Activated CD4-positive, alpha-beta T cell treated with anti-CD3 and anti-CD28 coated beads, Interleukin-2, amount 50 U/mL, for 16 hours (primary cell): ENCODE results near the gene CDH4.

Experiments
- DNase-seq: peaks from one replicate; pipeline ENCODE4 v3.0.0-alpha.2; 2020

CDH4 gene

GRCh38 chr20:61801428-61801827, 549.4 kb downstream of the CDH4 start:
- no peak for DNase-seq

GRCh38 chr20:61801857-61802442, 549.9 kb downstream of the CDH4 start:
- no peak for DNase-seq

DNA sequence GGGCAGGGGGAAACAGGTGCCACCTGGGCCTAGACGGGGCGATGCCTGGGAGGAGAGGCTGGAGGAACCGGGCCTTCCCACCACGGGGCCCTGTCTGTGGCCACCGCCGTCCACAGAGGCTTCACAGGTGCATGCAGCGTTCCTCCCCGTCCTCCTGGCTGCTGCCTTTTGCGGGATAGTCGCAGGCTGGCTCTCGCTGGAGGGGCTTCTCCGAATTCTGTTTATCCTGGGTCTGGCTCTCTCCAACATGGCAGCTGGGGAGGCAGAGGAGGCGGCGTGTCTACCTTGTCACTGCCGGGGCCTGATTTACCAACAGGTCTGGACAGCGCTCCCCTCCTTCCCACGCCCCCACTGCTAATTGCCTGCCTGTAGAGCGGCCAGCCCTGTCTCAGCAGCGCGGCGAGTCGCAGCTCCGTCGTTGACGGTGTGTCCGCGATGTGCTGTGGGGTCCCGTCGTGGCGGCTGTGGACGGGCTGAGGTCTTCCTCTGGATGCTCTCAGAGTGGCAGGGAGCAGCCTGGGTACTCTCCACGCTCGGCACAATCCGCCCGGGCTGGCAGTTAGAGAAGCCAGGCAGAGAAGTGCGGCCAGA, 550.8 kb downstream of the CDH4 start:
- no peak for DNase-seq

DNA sequence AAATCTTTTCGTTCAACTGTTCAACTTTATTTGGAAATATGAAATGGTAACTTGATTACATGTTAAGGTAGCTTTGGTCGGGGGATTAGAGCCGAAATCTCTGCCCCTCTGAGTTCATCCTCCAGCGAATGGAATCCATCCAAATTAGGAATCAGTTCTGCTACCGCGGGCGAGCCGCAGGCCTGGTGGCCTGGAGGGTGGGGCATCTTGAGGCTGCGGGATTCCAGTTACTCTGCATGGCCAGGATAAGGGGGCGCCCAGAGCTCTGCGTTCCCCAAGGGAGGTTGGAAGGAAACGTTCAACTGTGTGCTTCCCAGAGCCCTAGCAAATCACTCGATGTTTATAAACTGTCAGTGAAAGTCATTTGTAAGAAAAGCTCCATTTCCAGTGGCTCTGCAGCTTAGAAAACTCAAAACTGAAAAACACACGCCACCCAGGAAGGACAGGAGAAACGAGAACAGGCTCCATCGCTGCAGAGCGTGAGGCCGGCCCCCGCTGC, 551.4 kb downstream of the CDH4 start:
- no peak for DNase-seq

- peak; percentile 3 for DNase-seq
These were observed 552.1 kb downstream of the CDH4 start for GRCh38 chr20:61803915-61804751.

- no peak for DNase-seq
These were observed 552.8 kb downstream of the CDH4 start for GRCh38 chr20:61804752-61805295.

GRCh38 chr20:61805365-61805764, 553.3 kb downstream of the CDH4 start:
- DNase-seq, result no peak

DNA sequence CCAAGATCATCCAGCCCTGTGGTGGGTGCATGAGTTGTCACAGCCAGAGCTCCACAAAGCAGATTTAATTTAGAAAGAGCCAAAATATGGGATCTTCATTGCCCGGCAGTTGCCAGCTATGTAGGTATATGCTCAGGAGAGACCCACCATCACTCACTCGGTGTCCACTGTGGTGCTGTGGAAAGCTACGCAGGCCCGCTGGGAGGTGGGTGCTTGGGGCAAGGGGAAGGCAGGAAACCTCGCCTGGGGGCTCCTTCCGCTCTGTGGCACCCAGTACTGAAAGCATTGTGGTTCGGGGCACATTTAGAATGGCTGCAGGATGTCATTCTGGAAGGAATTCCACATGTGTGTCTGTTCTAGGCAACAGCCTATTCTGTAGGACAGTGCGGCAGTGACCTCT, 553.7 kb downstream of the CDH4 start:
- no peak for DNase-seq

- no peak for DNase-seq
These were observed 554.3 kb downstream of the CDH4 start for GRCh38 chr20:61806314-61806713.

- no peak for DNase-seq
These were observed 554.9 kb downstream of the CDH4 start for GRCh38 chr20:61806995-61807394.

- DNase-seq, result no peak
These were observed 555.6 kb downstream of the CDH4 start for GRCh38 chr20:61807471-61808160.

- DNase-seq, result no peak
These were observed 556.4 kb downstream of the CDH4 start for GRCh38 chr20:61808447-61808846.

DNA sequence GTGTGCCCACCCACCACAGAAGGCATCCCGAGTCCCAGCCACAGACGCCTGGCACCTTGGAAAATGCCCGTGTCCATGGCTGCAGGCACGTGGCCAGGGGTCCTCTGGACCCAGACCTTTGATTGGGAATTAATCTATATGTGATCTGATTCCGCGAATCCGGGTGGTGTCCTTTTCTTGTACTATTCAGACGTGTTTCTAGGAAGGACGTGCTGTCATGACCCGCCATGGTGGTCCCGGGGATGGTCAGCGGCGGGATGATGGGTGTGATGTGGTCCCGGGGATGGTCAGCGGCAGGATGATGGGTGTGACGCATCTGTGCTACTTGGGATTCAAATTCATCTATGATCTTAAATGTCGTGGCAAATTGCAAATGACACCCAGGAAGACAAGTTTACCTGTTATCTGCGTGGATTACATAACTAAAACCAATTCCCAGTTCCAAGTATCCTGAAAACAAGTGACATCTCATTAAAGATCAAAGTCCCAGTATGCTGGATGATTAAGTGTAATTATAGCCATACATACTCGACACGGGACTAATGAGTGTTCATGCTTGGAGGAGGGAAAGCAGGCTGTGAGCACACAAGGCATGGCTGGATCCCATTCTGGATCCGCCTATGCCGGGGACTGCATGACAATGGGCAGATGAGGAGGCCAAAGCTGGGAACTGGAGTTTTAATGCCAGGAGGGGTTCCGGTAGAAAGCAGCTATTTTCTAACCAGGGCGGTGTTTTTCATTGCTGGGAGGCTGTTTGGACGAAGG, 557.1 kb downstream of the CDH4 start:
- DNase-seq, result no peak

GRCh38 chr20:61810066-61810737, 558.1 kb downstream of the CDH4 start:
- DNase-seq, result no peak

DNA sequence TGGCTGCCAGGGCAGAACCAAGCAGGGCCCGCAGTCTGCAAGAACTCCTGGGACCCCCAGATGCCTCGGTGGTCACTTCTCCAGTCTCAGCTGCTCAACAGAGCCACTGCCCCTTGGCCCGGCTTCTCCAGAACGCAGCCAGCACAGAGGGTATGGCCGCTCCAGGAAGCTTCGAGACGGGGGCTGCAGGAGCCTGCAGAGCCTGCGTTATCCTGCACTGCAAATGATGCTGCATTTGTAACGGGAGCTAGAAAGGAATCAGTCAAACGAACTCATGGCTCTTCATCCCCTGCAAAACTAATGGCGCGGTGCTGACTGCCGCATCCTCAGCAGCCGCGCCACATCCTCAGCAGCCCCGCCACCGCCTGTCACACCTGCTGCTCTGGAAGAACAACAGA, 558.7 kb downstream of the CDH4 start:
- no peak for DNase-seq

DNA sequence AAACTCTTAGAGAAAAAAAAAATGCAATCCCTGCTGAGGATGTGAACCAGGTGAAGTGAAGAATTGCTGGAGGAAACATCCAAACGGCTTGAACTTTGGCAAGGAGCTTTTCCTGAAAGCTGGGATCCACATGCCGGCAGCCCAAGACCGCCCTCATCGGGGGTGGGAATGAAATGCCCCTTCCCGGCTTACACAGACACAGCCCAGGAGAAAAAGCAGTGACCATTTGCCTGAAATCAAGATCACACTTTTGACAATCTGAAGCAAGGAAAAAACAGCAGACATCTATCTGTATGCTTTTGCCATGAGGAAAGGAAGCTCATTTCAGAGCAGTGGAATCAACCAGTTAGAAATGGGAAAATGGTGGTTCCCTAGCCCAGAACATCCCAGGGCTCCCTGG, 559.1 kb downstream of the CDH4 start:
- DNase-seq, result no peak

- DNase-seq, result no peak
These were observed 560.2 kb downstream of the CDH4 start for GRCh38 chr20:61812121-61812844.

- DNase-seq, result no peak
These were observed 560.9 kb downstream of the CDH4 start for GRCh38 chr20:61812845-61813485.

DNA sequence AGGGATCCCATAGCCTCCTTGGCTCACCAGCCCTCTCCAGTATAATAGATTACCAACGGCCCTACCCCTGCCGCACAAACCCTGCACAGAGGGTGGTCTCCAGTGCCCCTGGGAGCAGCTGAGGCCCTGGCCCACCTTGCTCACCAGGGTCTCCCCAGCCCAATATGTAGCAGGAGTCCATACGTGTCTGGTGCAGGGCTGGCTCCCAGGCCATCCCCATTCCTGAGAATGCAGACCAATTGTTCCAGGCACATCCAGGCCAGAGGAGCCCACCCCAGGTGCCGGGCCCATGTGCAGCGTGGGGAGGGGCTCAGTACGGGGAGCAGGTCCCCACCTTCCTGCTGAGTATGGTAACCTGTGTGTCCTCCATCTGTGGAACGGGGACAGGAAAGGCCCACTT, 561.7 kb downstream of the CDH4 start:
- no peak for DNase-seq

DNA sequence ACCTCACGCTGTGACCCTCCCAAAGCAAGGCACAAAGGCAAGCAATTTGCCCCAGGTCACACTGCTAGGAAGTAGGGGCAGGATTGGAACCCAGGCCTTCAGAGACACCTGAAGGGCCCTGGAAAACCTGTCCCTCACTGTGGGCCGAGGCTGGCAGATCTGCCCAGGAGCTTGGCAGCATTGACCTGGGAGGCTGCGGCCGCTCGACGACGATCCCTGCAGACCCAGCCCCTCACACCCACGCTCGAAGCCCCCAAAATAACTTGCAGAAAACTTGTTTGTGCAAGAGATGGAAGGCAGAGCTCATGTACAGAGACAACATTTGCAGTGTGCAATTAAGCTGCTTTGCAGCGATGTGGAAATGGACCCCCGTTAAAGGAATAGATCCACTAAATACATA, 562.2 kb downstream of the CDH4 start:
- DNase-seq, result no peak

DNA sequence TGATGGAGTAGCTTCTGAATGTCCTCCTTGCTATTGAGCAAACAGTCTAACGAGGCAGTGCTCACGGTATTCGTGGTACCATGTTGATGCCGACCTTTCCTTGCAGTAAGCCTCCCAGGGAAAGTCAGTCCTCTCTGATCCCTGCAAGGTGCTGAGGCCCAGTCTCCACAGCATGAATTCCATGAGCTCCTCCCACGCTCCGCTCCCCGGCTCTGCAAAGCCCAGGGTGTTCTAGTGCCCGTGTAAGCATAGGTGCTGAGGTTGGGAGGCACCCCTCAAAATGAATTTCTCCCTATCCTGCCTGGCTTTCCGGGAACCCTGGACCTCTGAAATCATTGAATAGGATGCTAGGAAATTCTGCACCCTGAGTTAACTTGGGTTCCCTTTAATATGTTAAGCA, 562.7 kb downstream of the CDH4 start:
- DNase-seq, result no peak
